ENCODE results near the gene GNG12. TPM values are rescaled to one million over a fixed set of nuclear protein-coding genes. Genes with fewer than 3 reads are reported as not detected.

Gene GNG12
- total and polyA plus RNA-seq, 9 of the 15 experiments (the other 6 are each of a cell fraction or from before 2014, with no cell fraction given): 2.6 to 6.0 (median 4.1) TPM

DNA sequence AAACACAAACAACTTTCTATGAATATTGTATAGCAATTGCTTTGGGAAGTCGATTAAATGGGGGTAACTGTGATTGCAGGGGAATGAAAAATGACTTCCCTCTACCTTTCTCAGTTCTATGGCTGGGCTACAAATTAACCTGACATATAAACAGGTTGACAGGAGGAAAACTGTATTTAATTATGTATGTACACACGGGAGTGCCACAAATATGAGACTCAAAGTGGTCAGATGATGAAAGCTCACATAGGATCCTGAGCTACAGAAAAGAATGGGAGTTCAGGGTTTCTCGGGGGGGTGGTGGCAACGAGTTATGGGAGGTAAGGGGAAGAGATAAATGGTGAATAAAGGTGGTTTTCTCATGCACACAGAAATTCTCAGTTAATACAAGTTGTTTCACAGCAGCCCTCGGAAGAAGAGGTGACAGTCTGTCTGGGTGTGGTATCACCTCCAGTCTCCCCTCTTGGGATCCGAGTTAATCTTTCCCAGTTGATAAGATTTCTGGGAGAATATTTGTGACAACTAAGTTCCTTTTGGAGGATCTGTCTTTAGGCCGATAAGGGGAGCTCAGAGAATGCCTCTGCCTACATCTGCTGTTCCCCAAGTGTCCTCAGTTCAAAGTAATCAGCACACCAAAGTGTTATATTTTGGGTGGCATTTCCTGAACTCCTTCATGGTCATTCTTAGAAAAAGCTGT is 122.0 kb downstream of the GNG12 start (continued):
- TF ChIP-seq, protein P1, sequence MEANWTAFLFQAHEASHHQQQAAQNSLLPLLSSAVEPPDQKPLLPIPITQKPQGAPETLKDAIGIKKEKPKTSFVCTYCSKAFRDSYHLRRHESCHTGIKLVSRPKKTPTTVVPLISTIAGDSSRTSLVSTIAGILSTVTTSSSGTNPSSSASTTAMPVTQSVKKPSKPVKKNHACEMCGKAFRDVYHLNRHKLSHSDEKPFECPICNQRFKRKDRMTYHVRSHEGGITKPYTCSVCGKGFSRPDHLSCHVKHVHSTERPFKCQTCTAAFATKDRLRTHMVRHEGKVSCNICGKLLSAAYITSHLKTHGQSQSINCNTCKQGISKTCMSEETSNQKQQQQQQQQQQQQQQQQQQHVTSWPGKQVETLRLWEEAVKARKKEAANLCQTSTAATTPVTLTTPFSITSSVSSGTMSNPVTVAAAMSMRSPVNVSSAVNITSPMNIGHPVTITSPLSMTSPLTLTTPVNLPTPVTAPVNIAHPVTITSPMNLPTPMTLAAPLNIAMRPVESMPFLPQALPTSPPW (CRISPR knock-in tag; IDR thresholded peaks at IDR 0.05): peak; percentile 19; the same call in 1 of the 2 replicates
- no peak for TF ChIP-seq BRD9 (IDR thresholded peaks at IDR 0.05; ENCODE audit: low read depth, partially characterized antibody)
- TF ChIP-seq, protein P2, sequence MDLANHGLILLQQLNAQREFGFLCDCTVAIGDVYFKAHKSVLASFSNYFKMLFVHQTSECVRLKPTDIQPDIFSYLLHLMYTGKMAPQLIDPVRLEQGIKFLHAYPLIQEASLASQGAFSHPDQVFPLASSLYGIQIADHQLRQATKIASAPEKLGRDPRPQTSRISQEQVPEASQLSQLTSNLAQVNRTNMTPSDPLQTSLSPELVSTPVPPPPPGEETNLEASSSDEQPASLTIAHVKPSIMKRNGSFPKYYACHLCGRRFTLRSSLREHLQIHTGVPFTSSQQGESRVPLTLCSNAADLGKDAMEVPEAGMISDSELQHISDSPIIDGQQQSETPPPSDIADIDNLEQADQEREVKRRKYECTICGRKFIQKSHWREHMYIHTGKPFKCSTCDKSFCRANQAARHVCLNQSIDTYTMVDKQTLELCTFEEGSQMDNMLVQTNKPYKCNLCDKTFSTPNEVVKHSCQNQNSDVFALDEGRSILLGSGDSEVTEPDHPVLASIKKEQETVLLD (IDR thresholded peaks at IDR 0.05): no peak
- TF ChIP-seq MAZ (CRISPR knock-in tag; conservative IDR thresholded peaks at IDR 0.05 in 1 of 2, IDR thresholded peaks at IDR 0.05 in 1 of 2): no peak
- TF ChIP-seq, protein P3, sequence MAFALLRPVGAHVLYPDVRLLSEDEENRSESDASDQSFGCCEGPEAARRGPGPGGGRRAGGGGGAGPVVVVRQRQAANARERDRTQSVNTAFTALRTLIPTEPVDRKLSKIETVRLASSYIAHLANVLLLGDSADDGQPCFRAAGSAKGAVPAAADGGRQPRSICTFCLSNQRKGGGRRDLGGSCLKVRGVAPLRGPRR (CRISPR knock-in tag; IDR thresholded peaks at IDR 0.05): no peak
- no peak for TF ChIP-seq HCFC1 (IDR thresholded peaks at IDR 0.05; ENCODE audit: low read depth, low read length)
- TF ChIP-seq, protein P4, sequence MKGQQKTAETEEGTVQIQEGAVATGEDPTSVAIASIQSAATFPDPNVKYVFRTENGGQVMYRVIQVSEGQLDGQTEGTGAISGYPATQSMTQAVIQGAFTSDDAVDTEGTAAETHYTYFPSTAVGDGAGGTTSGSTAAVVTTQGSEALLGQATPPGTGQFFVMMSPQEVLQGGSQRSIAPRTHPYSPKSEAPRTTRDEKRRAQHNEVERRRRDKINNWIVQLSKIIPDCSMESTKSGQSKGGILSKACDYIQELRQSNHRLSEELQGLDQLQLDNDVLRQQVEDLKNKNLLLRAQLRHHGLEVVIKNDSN (CRISPR knock-in tag; IDR thresholded peaks at IDR 0.05): no peak
- no peak for TF ChIP-seq ZNF232 (CRISPR knock-in tag; IDR thresholded peaks at IDR 0.05)
- TF ChIP-seq ZNF75A (CRISPR knock-in tag; IDR thresholded peaks at IDR 0.05): no peak
- 0 out of 2 replicates have a peak, but pooled peaks have one; percentile 11 for TF ChIP-seq NFIC (IDR thresholded peaks at IDR 0.05)
- no peak for TF ChIP-seq KLF10 (CRISPR knock-in tag; IDR thresholded peaks at IDR 0.05)
- no peak for TF ChIP-seq ZNF133 (CRISPR knock-in tag; IDR thresholded peaks at IDR 0.05)
- TF ChIP-seq, protein P5, sequence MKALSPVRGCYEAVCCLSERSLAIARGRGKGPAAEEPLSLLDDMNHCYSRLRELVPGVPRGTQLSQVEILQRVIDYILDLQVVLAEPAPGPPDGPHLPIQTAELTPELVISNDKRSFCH (CRISPR knock-in tag; IDR thresholded peaks at IDR 0.05): no peak
- TF ChIP-seq, protein P5 (tag; IDR thresholded peaks at IDR 0.05): no peak
- no peak for TF ChIP-seq HSF4 (CRISPR knock-in tag; IDR thresholded peaks at IDR 0.05; ENCODE audit: borderline replicate concordance)
- TF ChIP-seq ZNF785 (CRISPR knock-in tag; IDR thresholded peaks at IDR 0.05): no peak
- TF ChIP-seq TCF3 (CRISPR knock-in tag; IDR thresholded peaks at IDR 0.05): peak; percentile 80
- 0 out of 2 replicates have a peak, but pooled peaks have one; percentile 17 for TF ChIP-seq BHLHE40 (IDR thresholded peaks at IDR 0.05; ENCODE audit: low read length)
- TF ChIP-seq PTBP1 (IDR thresholded peaks at IDR 0.05; ENCODE audit: low read depth, low read length): no peak
- no peak for TF ChIP-seq ZNF324 (CRISPR knock-in tag; IDR thresholded peaks at IDR 0.05)
- TF ChIP-seq ZKSCAN8 (CRISPR knock-in tag; IDR thresholded peaks at IDR 0.05): no peak
- no peak for TF ChIP-seq MIER1 (IDR thresholded peaks at IDR 0.05; ENCODE audit: low read depth)
- no peak for TF ChIP-seq ZNF778 (CRISPR knock-in tag; IDR thresholded peaks at IDR 0.05)
- TF ChIP-seq NFRKB (IDR thresholded peaks at IDR 0.05; ENCODE audit: low read depth): 0 out of 2 replicates have a peak, but pooled peaks have one; percentile 36
- TF ChIP-seq EP300 (IDR thresholded peaks at IDR 0.05; ENCODE audit: low read length): peak; percentile 59; the same call in 1 of the 2 replicates
- no peak for TF ChIP-seq POLR2G (IDR thresholded peaks at IDR 0.05; ENCODE audit: low read depth, low read length)
- TF ChIP-seq RAD51 (IDR thresholded peaks at IDR 0.05; ENCODE audit: borderline replicate concordance, low read depth): no peak

All from K562 (cell line).